SU-DHL-6 (cell line): ENCODE results near the gene SYNRG.

Source experiments
- CTCF ChIP-seq: fragments of 200-600 bp; sonication (generic); IDR thresholded peaks from one replicate; pipeline ENCODE4 v1.5.1; 2017; ENCODE audit warnings: antibody characterized with exemption, mild to moderate bottlenecking, low read length, moderate library complexity; ENCODE audit not compliant: insufficient read depth, poor library complexity, severe bottlenecking
- EZH2phosphoT487 ChIP-seq: fragments of 200-600 bp; sonication (generic), shearing (Covaris generic); conservative IDR thresholded peaks from 2 replicates; pipeline ENCODE4 v1.6.1; 2018; ENCODE audit warnings: mild to moderate bottlenecking, antibody characterized with exemption, low read length, moderate library complexity, mixed read lengths

GRCh38 chr17:37614823-37615222 lies 5.6 kb upstream of the SYNRG start:
- TF ChIP-seq CTCF (no peak), EZH2phosphoT487 (no peak)
